C4-2B (cell line): ENCODE data around the gene FOXD2.

Experiments
- CTCF ChIP-seq: fragments of 450-650 bp; conservative IDR thresholded peaks from 2 replicates; pipeline ENCODE4 v1.5.1; 2017; ENCODE audit warnings: mild to moderate bottlenecking
- ZFX ChIP-seq: fragments of 450-650 bp; IDR thresholded peaks from 2 replicates; pipeline ENCODE4 v1.6.1; 2017

- no peak for TF ChIP-seq ZFX
- TF ChIP-seq CTCF = no peak
Measured at GRCh38 chr1:47482786-47483185, 44.9 kb downstream of the FOXD2 start.
